GM19035 (cell line): ENCODE results near the gene OXCT1.
"Not testable (repeated sequence)": the region's sequence is repeated elsewhere in the genome, so short reads cannot be mapped to it uniquely, and the experiment has no call there.

Experiments
- ATAC-seq: cut with Tn5 transposase; IDR thresholded peaks from one replicate; pipeline ENCODE4 v1.9.1; 2021; ENCODE audit not compliant: unreplicated experiment

The OXCT1 gene

DNA sequence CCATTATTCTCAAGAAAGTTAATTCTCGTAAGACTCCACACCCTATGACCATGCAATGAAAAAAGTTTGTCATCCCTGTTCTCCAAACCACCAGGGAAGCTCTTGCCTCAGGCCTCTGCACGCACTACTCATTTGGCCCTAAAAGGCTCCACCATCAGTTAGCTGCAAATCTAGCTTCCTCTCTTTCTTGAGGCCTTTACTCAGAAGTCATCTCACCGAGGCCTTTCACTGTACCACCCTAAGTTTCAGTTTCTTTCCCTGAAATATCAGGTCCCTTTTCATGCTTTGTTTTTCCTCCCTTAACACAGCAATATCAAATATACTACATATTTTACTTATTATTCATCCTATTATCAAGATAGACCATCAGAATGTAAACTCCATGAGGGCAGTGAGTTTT lies 39.1 kb downstream of the OXCT1 start:
- ATAC-seq: no peak

GRCh38 chr5:41827792-41828191 lies 42.4 kb downstream of the OXCT1 start:
- ATAC-seq: no peak

DNA sequence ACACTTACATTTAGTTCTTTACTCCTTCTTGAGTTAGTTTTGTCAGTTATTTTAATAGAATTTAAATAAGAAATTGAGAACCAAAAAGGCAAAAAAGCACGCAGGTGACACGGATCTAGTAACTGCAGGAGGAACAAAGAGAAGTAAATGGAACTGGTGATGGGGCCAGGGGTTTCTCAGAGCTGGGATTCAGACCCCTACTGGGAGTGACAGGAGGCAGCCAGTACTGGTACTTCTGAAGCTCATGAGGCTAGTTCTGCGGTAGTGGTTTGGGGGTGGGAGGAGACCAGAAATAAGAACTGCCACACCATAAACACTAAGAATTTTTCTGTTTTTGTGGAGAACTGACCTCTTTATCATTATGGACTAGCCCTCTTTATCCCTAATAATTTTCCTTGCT lies 48.2 kb downstream of the OXCT1 start:
- no peak for ATAC-seq

DNA sequence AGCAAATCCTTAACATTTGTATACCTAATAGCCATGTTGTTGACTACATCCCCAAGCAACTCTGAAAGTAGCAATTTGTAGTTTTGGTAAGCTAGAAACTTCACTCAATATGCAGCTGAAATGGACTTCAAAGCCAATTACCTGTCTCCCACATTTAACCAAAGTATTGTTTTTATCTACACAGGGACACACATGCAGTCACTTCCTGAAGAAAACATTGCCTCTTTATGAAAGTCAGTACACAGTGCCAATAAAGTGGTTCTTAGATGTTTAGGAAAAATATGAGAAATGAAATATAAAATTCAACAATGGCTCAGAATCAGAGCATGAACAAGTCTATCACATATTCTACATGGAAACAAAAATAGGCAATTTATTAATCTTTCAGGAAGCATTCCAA lies 49.2 kb downstream of the OXCT1 start:
- no peak for ATAC-seq

DNA sequence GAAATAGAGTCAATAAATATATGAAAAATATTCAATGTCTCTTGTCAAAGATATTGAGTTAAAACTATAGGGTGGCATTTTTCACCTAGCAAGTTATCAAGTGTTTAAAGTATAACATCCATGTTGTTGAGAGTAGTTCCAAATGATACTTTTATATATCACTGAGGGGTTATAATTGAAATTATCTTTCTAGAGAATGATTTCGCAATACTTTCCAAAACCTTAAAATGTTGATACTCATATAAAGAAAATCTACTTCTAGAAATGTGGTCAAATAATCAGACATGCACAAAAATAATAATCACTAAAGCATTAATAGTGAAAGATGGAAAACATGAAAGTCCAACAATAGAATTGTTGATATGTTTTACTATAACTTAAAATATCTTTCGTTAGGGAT lies 50.1 kb downstream of the OXCT1 start:
- ATAC-seq: no peak

DNA sequence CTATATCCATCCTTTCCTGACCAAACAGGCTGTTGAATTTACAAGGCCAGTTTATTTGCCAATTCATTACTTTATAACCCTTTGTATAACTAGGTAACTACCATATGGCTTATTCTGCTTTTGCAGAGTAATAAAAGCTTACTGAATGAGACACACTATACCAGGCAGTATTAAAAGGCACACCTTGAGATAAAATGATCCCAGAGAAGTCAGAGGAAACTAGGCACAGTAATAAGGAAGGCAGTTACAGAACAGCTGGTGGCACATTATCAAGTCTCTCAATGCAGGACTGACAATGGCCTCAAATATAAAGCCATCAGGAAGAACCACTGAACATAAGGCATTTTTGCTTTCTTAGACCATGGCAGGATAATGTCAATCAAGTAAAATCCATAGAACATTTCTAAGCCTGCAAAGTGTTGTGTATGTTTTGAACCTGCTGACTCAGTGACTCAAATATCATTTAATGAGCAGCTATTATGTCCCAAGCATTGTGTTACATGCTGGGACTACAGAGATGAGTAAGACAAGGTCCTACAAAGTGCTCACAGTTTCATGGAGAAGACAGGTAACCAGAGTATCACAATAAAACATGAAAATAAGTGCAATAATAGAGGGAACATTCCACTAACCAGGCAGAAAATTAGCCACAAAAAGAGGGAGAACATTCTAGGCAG lies 52.5 kb downstream of the OXCT1 start:
- no peak for ATAC-seq

DNA sequence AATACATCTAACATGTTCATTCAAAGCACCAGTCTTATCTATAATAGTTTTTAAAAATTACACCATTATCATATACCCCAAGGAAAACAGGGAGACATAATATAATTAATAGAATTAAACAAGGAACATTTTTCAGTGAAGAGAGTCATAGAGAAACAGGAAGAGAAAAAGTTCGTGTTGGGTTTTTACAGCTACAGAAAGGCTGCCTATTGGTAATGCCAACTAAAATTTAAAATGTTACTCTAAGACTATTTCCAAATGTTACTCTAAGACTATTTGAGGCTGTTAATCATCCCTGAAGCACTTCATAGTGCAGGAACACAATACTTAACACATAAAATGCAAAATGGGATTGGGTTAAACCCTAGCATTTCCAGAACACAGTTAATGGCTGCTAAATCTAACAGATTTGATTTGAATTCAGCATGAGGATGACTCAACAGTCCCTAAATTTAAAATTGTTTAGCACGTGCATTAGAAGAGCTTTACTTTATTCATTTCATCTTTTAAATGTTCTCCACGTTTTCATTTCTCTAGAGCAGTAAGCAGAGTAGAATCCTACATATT lies 54.5 kb downstream of the OXCT1 start:
- ATAC-seq: no peak

GRCh38 chr5:41815261-41815660 lies 55.0 kb downstream of the OXCT1 start:
- no peak for ATAC-seq

GRCh38 chr5:41814306-41814705 lies 55.9 kb downstream of the OXCT1 start:
- not testable (repeated sequence) for ATAC-seq

- no peak for ATAC-seq
These were observed 58.1 kb downstream of the OXCT1 start for GRCh38 chr5:41812156-41812555.

GRCh38 chr5:41809128-41809527 lies 61.1 kb downstream of the OXCT1 start:
- ATAC-seq: no peak

GRCh38 chr5:41808294-41808693 lies 61.9 kb downstream of the OXCT1 start:
- no peak for ATAC-seq

GRCh38 chr5:41797662-41798061 lies 72.6 kb downstream of the OXCT1 start:
- no peak for ATAC-seq

GRCh38 chr5:41796061-41796460 lies 74.2 kb downstream of the OXCT1 start:
- no peak for ATAC-seq

- ATAC-seq: no peak
These were observed 75.1 kb downstream of the OXCT1 start for GRCh38 chr5:41795125-41795524.

DNA sequence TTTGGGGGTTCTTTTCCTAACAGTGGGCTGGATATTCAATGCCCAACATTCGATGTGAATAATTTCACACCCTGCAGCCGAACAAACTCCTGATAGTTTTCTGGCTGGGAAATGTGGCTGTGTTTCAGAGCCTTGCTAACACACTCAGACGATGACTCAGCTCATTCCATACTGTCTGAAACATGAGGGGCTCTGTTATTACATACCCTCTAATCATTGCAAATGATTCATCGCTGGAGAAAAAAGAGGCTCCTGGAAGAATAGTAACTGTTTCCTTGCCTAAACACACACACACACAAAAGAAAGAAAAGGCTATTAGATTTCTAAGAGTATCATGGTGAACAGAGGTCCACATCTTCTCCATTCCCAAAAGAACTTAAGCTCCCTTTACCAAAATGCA lies 75.8 kb downstream of the OXCT1 start:
- no peak for ATAC-seq

DNA sequence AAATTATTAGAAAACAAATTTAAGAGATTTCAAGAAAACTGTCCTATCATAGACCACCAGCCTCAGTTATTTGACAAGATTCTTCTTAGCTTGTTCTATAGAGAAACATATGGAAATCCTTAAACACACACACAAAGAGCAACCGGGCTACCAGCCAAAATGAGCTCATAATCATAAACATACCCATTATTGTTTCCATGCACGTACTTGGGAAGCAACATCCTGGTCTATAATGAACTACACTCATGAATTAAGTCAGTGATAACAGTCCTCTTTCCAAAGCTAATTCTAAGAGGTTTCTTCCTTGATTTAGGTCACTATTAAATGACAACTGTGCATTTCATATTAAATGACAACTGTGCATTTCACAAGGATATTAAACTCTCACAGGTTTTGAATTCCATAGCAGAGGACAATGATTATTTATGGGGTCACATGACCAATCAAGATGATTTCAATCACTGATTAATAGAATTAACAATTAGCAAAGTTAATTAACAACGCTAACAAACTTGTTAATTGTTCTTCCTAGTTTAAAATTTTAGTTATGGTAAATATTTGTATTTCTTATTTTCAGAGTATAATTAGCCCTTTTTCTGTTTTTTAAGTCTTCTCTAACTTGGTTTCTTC lies 77.0 kb downstream of the OXCT1 start:
- no peak for ATAC-seq

GRCh38 chr5:41790038-41790776 lies 80.0 kb downstream of the OXCT1 start:
- no peak for ATAC-seq

- no peak for ATAC-seq
These were observed 80.8 kb downstream of the OXCT1 start for GRCh38 chr5:41789434-41789833.

- no peak for ATAC-seq
These were observed 81.3 kb downstream of the OXCT1 start for GRCh38 chr5:41788941-41789368.

DNA sequence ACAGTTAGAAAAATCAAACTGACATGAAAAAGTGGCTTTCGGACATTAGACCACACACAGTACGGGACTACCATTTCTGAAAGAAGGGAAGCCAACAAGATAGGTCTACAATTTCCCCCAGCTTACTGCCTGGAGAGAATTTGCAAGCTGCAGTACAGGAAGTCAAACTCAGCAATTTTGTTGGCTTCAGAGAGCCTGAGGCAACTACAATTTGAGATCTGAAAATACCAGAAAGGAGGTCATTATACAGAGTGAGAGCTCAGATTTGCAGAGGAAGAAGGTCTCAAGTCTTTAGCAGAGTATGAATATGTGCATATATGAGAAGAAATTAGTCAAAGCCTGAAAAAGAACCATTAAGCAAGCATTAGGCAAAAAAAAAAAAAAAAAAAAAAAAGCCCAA lies 83.0 kb downstream of the OXCT1 start:
- ATAC-seq: no peak

DNA sequence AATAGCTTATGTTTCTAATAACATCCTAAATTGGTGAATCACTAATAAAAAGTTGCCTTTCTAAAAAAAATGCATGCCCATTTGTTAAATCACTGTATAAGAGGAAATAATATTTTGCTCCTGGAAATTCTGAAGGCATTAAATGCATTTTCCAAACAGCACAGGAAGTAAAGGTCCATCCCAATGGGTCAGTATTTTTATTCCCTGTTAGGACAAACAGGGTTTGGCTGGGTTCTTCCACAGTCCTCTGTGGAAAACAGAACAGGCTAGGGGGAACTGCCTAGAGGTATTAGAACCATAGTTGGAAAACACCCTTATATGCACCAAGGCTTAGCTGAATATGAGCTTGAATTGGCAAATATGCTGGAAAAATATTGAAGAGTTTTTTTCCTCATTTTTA lies 85.2 kb downstream of the OXCT1 start:
- ATAC-seq: no peak
